22Rv1 (cell line): Measurements from ENCODE around the gene CADM1.

Experiments
- ZFX ChIP-seq: fragments of 450-650 bp; IDR thresholded peaks from 2 replicates; pipeline ENCODE4 v1.6.1; 2017; ENCODE audit warnings: antibody characterized with exemption, borderline replicate concordance
- TF ChIP-seq, protein P1 (sequence below): fragments of 450-650 bp; IDR thresholded peaks from 2 replicates; pipeline ENCODE4 v1.5.1; 2017; ENCODE audit warnings: mild to moderate bottlenecking

DNA sequence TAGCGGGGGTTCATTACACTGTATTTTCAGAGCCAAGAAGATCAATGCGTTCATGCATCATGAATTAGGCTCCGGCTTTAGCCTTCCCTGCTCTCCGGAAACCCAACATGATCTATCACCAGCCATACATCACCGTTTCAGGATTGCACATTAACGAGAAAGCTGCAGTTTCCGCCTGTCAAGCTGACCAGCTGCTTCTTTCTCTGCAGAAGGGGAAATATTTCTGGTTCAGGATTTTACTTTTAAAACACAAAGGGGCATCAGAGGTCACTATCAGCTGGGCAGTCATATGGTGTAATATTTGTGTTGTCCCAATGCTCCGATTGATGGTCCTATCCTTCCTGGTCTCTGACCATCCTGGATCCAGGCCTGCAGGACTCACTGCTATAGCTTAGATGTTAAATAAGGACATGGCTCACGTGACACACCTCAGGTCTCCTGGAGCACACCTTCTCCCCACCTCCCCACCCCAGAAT, 21.4 kb upstream of the CADM1 start:
- TF ChIP-seq, protein P1, sequence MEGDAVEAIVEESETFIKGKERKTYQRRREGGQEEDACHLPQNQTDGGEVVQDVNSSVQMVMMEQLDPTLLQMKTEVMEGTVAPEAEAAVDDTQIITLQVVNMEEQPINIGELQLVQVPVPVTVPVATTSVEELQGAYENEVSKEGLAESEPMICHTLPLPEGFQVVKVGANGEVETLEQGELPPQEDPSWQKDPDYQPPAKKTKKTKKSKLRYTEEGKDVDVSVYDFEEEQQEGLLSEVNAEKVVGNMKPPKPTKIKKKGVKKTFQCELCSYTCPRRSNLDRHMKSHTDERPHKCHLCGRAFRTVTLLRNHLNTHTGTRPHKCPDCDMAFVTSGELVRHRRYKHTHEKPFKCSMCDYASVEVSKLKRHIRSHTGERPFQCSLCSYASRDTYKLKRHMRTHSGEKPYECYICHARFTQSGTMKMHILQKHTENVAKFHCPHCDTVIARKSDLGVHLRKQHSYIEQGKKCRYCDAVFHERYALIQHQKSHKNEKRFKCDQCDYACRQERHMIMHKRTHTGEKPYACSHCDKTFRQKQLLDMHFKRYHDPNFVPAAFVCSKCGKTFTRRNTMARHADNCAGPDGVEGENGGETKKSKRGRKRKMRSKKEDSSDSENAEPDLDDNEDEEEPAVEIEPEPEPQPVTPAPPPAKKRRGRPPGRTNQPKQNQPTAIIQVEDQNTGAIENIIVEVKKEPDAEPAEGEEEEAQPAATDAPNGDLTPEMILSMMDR = no peak
- no peak for TF ChIP-seq ZFX
